Measurements from ENCODE around the gene MYH9.

MYH9 gene

DNA sequence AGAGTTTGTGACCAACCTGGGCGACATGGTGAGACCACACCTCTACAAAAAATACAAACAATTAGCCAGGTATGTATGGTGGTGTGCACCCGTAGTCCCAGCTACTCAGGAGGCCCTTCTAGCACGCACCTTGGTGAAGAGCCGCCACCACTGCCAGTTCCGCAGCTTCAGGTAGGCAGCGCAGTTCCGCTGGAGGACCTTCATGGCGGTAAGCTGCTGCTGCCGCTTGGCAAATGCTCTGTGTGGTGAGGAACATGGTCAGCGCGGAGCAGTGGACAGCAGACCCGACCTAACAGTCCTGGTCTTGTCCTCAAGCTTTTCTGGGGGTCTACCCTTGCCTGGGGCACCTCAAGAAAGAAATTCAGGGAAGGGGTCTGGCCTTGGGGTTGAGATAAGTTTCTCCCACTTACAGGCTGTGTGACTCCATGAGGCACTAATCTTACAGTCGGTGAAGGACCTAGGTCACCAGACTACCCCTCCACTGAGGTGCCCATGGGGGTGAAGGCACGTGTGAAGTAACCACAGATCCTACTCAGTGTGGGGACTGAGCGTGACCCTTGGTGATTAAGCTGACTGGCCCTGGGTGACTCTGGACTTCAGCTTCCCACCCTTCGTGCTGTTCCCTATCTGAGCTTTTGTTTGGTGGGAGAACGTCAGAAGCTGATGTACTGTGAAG, 85.2 kb downstream of the MYH9 start:
- no peak overlapping the region for H3K4me2 ChIP-seq (ENCODE audit: low read length)
- no peaks in the 10 kb centered on the region for H3F3A ChIP-seq (ENCODE audit: insufficient read depth, low read length)
- no peaks in the 10 kb centered on the region for H3K9me3 ChIP-seq (ENCODE audit: low read length)
- no peak overlapping the region for H3K4me3 ChIP-seq (ENCODE audit: low read depth, low read length, poor library complexity, severe bottlenecking)
- H3K27ac ChIP-seq (ENCODE audit: low read depth, low read length, poor library complexity, severe bottlenecking): peak overlapping the region; percentile 24
- no peaks in the 10 kb centered on the region for H4K20me1 ChIP-seq (ENCODE audit: insufficient read depth, low read length)
- H3K9me2 ChIP-seq (ENCODE audit: low read depth, low read length): no peaks in the 10 kb centered on the region
- H3K79me2 ChIP-seq (ENCODE audit: insufficient read depth, low read length): no peaks in the 10 kb centered on the region
- TF ChIP-seq, protein P1, sequence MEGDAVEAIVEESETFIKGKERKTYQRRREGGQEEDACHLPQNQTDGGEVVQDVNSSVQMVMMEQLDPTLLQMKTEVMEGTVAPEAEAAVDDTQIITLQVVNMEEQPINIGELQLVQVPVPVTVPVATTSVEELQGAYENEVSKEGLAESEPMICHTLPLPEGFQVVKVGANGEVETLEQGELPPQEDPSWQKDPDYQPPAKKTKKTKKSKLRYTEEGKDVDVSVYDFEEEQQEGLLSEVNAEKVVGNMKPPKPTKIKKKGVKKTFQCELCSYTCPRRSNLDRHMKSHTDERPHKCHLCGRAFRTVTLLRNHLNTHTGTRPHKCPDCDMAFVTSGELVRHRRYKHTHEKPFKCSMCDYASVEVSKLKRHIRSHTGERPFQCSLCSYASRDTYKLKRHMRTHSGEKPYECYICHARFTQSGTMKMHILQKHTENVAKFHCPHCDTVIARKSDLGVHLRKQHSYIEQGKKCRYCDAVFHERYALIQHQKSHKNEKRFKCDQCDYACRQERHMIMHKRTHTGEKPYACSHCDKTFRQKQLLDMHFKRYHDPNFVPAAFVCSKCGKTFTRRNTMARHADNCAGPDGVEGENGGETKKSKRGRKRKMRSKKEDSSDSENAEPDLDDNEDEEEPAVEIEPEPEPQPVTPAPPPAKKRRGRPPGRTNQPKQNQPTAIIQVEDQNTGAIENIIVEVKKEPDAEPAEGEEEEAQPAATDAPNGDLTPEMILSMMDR (IDR thresholded peaks at IDR 0.05; ENCODE audit: low read length): no peak
- no peak for TF ChIP-seq EZH2 (IDR thresholded peaks at IDR 0.05; ENCODE audit: borderline replicate concordance, low read length)
- H3K9ac ChIP-seq (ENCODE audit: low read length): no peak overlapping the region
- no peak overlapping the region for H2AFZ ChIP-seq (ENCODE audit: low read length)
- H3K4me1 ChIP-seq (ENCODE audit: insufficient read depth, low read length, severe bottlenecking): peaks cover 6% of the 10 kb centered on the region
- H3K36me3 ChIP-seq (ENCODE audit: insufficient read depth, low read length): peaks cover 99% of the 10 kb centered on the region
- H3K27me3 ChIP-seq (ENCODE audit: insufficient read depth, low read length): no peaks in the 10 kb centered on the region

DNA sequence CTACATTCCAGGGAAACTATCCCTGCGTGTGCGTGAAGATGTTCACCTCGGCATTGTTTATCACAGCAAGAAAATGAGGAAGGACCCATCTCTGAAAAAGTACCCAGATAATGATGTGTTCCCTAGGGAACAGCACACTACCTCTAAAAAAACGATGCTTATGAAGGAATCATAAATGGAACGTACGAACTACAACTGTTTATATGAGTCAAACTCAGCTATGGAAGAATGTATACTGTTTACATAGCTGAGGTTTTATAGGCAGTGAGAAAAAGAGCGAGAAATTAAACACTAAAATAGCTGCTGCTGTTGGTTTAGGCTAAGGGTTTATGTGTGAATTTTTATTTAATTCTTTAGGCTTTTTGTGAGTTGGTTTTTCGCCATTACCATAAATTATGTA, 85.9 kb downstream of the MYH9 start:
- Histone ChIP-seq H3K4me2 (ENCODE audit: low read length) (no peak overlapping the region), H3K4me3 (ENCODE audit: low read depth, low read length, poor library complexity, severe bottlenecking) (no peak overlapping the region), H3K27me3 (ENCODE audit: insufficient read depth, low read length) (no peaks in the 10 kb centered on the region), H3K9ac (ENCODE audit: low read length) (no peak overlapping the region), H3K27ac (ENCODE audit: low read depth, low read length, poor library complexity, severe bottlenecking) (peak overlapping the region; percentile 24), H3K79me2 (ENCODE audit: insufficient read depth, low read length) (no peaks in the 10 kb centered on the region), H3K9me3 (ENCODE audit: low read length) (no peaks in the 10 kb centered on the region), H4K20me1 (ENCODE audit: insufficient read depth, low read length) (no peaks in the 10 kb centered on the region), H2AFZ (ENCODE audit: low read length) (no peak overlapping the region), H3K36me3 (ENCODE audit: insufficient read depth, low read length) (peaks cover 99% of the 10 kb centered on the region), H3K9me2 (ENCODE audit: low read depth, low read length) (no peaks in the 10 kb centered on the region), H3K4me1 (ENCODE audit: insufficient read depth, low read length, severe bottlenecking) (peaks cover 6% of the 10 kb centered on the region), H3F3A (ENCODE audit: insufficient read depth, low read length) (no peaks in the 10 kb centered on the region)
- TF ChIP-seq, protein P1 (IDR thresholded peaks at IDR 0.05; ENCODE audit: low read length): no peak
- TF ChIP-seq EZH2 (IDR thresholded peaks at IDR 0.05; ENCODE audit: borderline replicate concordance, low read length): no peak

DNA sequence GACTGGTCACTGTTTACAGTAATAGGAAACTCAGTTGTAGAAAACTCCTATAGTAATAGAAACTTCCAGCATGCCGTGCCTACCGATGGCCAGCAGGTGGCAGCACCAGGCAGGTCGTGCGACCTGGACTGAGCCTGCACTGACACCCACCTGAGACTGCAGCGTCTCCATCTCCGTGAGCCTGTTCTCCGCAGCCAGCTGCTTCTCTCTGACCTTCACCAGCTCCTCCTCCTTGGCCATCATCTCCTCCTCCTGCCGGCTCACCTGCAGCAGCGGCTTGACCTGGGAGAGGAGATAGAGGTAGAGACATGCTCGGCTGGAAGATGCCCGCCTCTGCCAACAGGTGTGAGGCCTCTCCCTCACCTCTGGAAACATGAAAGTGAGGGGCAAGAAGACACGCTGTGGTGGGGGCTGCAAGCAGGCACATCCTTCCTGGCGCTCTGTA, 86.4 kb downstream of the MYH9 start:
- Histone ChIP-seq H3K9me2 (ENCODE audit: low read depth, low read length) (no peaks in the 10 kb centered on the region), H4K20me1 (ENCODE audit: insufficient read depth, low read length) (no peaks in the 10 kb centered on the region), H3K79me2 (ENCODE audit: insufficient read depth, low read length) (no peaks in the 10 kb centered on the region), H3K27ac (ENCODE audit: low read depth, low read length, poor library complexity, severe bottlenecking) (peak overlapping the region; percentile 24), H3K4me3 (ENCODE audit: low read depth, low read length, poor library complexity, severe bottlenecking) (no peak overlapping the region), H3K36me3 (ENCODE audit: insufficient read depth, low read length) (peaks cover 99% of the 10 kb centered on the region), H3K27me3 (ENCODE audit: insufficient read depth, low read length) (no peaks in the 10 kb centered on the region), H2AFZ (ENCODE audit: low read length) (no peak overlapping the region), H3F3A (ENCODE audit: insufficient read depth, low read length) (no peaks in the 10 kb centered on the region), H3K4me1 (ENCODE audit: insufficient read depth, low read length, severe bottlenecking) (peaks cover 6% of the 10 kb centered on the region), H3K9ac (ENCODE audit: low read length) (no peak overlapping the region), H3K4me2 (ENCODE audit: low read length) (no peak overlapping the region), H3K9me3 (ENCODE audit: low read length) (no peaks in the 10 kb centered on the region)
- TF ChIP-seq EZH2 (IDR thresholded peaks at IDR 0.05; ENCODE audit: borderline replicate concordance, low read length): no peak
- TF ChIP-seq, protein P1 (IDR thresholded peaks at IDR 0.05; ENCODE audit: low read length): peak; percentile 96

All from OCI-LY1 (cell line).